Keratinocyte (primary cell): ENCODE results near the gene CD3E. TPM values are rescaled to one million over a fixed set of nuclear protein-coding genes. Genes with fewer than 3 reads are reported as not detected.

Source experiments
- DNase-seq: peaks from one replicate; pipeline ENCODE4 v3.0.0-alpha.2; 2011; ENCODE audit warnings: low read depth, missing footprints, low spot score
- FAIRE-seq: peaks from 2 replicates; lab custom pipeline; 2011; peaks lifted over from hg19 to GRCh38; lab: Jason Lieb, UNC
- H2AFZ ChIP-seq: 2 replicates; pipeline ENCODE4 v1.6.0; 2012; ENCODE audit warnings: low read length, control low read depth, inconsistent platforms; ENCODE audit not compliant: control insufficient read depth
- H3K27ac ChIP-seq: 2 replicates; pipeline ENCODE4 v1.5.1; 2011; ENCODE audit warnings: low read length; ENCODE audit not compliant: control insufficient read depth, insufficient read depth
- H3K27me3 ChIP-seq: 3 replicates; pipeline ENCODE4 v1.6.0; 2011; ENCODE audit warnings: low read length; ENCODE audit not compliant: control insufficient read depth, insufficient read depth; ENCODE audit errors: extremely low read depth
- H3K36me3 ChIP-seq, 2 experiments: 2 replicates in 1 of 2; 3 replicates in 1 of 2; pipeline ENCODE4 v1.5.1; 2011; ENCODE audit warnings: low read length in 2 of 2, mild to moderate bottlenecking in 1 of 2; ENCODE audit not compliant: control insufficient read depth in 2 of 2, insufficient read depth in 2 of 2; ENCODE audit errors: extremely low read depth in 1 of 2
- H3K4me1 ChIP-seq: 3 replicates; pipeline ENCODE4 v1.5.1; 2011; ENCODE audit warnings: low read length; ENCODE audit not compliant: control insufficient read depth, insufficient read depth; ENCODE audit errors: extremely low read depth
- H3K4me2 ChIP-seq: 3 replicates; pipeline ENCODE4 v1.6.0; 2011; ENCODE audit warnings: low read depth, low read length; ENCODE audit not compliant: control insufficient read depth, insufficient read depth; ENCODE audit errors: extremely low read depth
- H3K4me3 ChIP-seq, 3 experiments: fragments of 200-600 bp in 1 of 3; sonication (generic) in 1 of 3; 2 replicates in 2 of 3; 3 replicates in 1 of 3; pipeline ENCODE4 v1.5.1; 2011 to 2016; ENCODE audit warnings: low read length in 3 of 3, mild to moderate bottlenecking in 3 of 3, control low read depth in 2 of 3, inconsistent platforms in 1 of 3, low read depth in 1 of 3, mixed read lengths in 1 of 3, mixed run types in 1 of 3, moderate library complexity in 1 of 3; ENCODE audit not compliant: control insufficient read depth in 2 of 3, insufficient read depth in 2 of 3; ENCODE audit errors: extremely low read depth in 1 of 3
- H3K79me2 ChIP-seq: 2 replicates; pipeline ENCODE4 v1.6.0; 2012; ENCODE audit warnings: low read length; ENCODE audit not compliant: control insufficient read depth, insufficient read depth
- H3K9ac ChIP-seq: 3 replicates; pipeline ENCODE4 v1.6.0; 2011; ENCODE audit warnings: low read length; ENCODE audit not compliant: control insufficient read depth, insufficient read depth; ENCODE audit errors: extremely low read depth
- H3K9me1 ChIP-seq: 3 replicates; pipeline ENCODE4 v1.6.0; 2011; ENCODE audit warnings: low read length; ENCODE audit not compliant: control insufficient read depth, insufficient read depth; ENCODE audit errors: extremely low read depth
- H3K9me3 ChIP-seq: 2 replicates; pipeline ENCODE4 v1.5.1; 2012; ENCODE audit warnings: low read depth, low read length; ENCODE audit not compliant: control insufficient read depth
- H4K20me1 ChIP-seq: 3 replicates; pipeline ENCODE4 v1.6.0; 2011; ENCODE audit warnings: low read length; ENCODE audit not compliant: control insufficient read depth, insufficient read depth; ENCODE audit errors: extremely low read depth
- CTCF ChIP-seq, 3 experiments: IDR thresholded peaks in 1 of 3; conservative IDR thresholded peaks in 1 of 3; optimal IDR thresholded peaks in 1 of 3; 2 replicates in 2 of 3; 3 replicates in 1 of 3; pipeline versions ENCODE3 to v1.5.1; 2011; ENCODE audit warnings: low read length in 3 of 3, mild to moderate bottlenecking in 3 of 3, moderate library complexity in 2 of 3, control low read depth in 1 of 3, inconsistent platforms in 1 of 3; ENCODE audit not compliant: insufficient read depth in 2 of 3; ENCODE audit errors: extremely low read depth in 1 of 3
- EZH2 ChIP-seq: IDR thresholded peaks from one replicate; pipeline ENCODE4 v1.6.1; 2012; ENCODE audit warnings: inconsistent platforms, mild to moderate bottlenecking, low read length, moderate library complexity
- dilution Hi-C: fragments of 300-500 bp; cut with MboI; formaldehyde crosslinking; loops from one replicate; pipeline ENCODE4 v1.7.0; 2020; ENCODE audit warnings: low sequenced_read_pairs; ENCODE audit not compliant: extremely low pct_ligation_motif_present
- polyA plus RNA-seq, 5 experiments: library from polyadenylated mRNA; depleted of rRNA in 3 of 5; stranded (reverse) in 3 of 5; stranded (forward) in 1 of 5; unstranded in 1 of 5; fragments of >200 nt; gene quantifications; 1 replicate in 1 of 5; 2 replicates in 3 of 5; 3 replicates in 1 of 5; pipeline versions ENCODE4 v1.2.1 to v1.2.3, GENCODE V29; 2011 to 2012; ENCODE audit warnings: missing spikeins in 2 of 5, low read depth in 1 of 5, low replicate concordance in 1 of 5

CD3E gene
- polyA plus RNA-seq, 1 donor (not counting 4 experiments of a cell fraction or from before 2014, with no cell fraction given): not detected

GRCh38 chr11:118341815-118342489 is 37.4 kb downstream of the CD3E start:
- no peak overlapping the region for H3K4me2 ChIP-seq
- peaks cover 2% of the 10 kb centered on the region for H3K27me3 ChIP-seq
- H2AFZ ChIP-seq: no peak overlapping the region
- H3K9me3 ChIP-seq: no peaks in the 10 kb centered on the region
- H3K79me2 ChIP-seq: no peaks in the 10 kb centered on the region
- H3K27ac ChIP-seq: no peak overlapping the region
- H3K4me1 ChIP-seq: peaks cover 7% of the 10 kb centered on the region
- H4K20me1 ChIP-seq: no peaks in the 10 kb centered on the region
- DNase-seq: no peak
- no peak overlapping the region for H3K4me3 ChIP-seq
- FAIRE-seq: no peak
- H3K9me1 ChIP-seq: no peaks in the 10 kb centered on the region
- H3K9ac ChIP-seq: no peak overlapping the region
- H3K36me3 ChIP-seq: no peaks in the 10 kb centered on the region
- dilution Hi-C loops: no loop called here
- TF ChIP-seq EZH2 (no peak), CTCF (optimal IDR thresholded peaks at IDR 0.05 in 1 of 3, IDR thresholded peaks at IDR 0.05 in 1 of 3, conservative IDR thresholded peaks at IDR 0.05 in 1 of 3; ENCODE audit: extremely low read depth in 1 of 3, insufficient read depth in 2 of 3, low read length in 3 of 3) (no peak)

GRCh38 chr11:118342503-118343161 is 38.1 kb downstream of the CD3E start, which contains the start of gene CD3D:
CD3D (minus strand) TSS chr11:118342705; CDS start chr11:118342607, 98 bp downstream.
- Histone ChIP-seq H3K36me3 (no peaks in the 10 kb centered on the region), H3K9me1 (no peaks in the 10 kb centered on the region), H3K27ac (no peak within 1 kb of the TSS), H3K4me3 (no peak within 1 kb of the TSS), H4K20me1 (no peaks in the 10 kb centered on the region), H3K4me2 (no peak within 1 kb of the TSS), H3K9ac (no peak within 1 kb of the TSS), H3K27me3 (peaks cover 2% of the 10 kb centered on the region), H2AFZ (no peak within 1 kb of the TSS), H3K4me1 (peaks cover 7% of the 10 kb centered on the region), H3K79me2 (no peaks in the 10 kb centered on the region), H3K9me3 (no peaks in the 10 kb centered on the region)
- TF ChIP-seq EZH2 (no peak), CTCF (optimal IDR thresholded peaks at IDR 0.05 in 1 of 3, IDR thresholded peaks at IDR 0.05 in 1 of 3, conservative IDR thresholded peaks at IDR 0.05 in 1 of 3; ENCODE audit: extremely low read depth in 1 of 3, insufficient read depth in 2 of 3, low read length in 3 of 3) (no peak)
- dilution Hi-C loops: no loop called here
- DNase-seq (no peak), FAIRE-seq (no peak)
